Smooth muscle cell (in vitro differentiated cells): ENCODE measurements around the gene PLXNA2. TPM values are rescaled to one million over a fixed set of nuclear protein-coding genes. Genes with fewer than 3 reads are reported as not detected.

Experiments used
- DNase-seq: peaks from one replicate; lab custom pipeline; 2025; ENCODE audit not compliant: unreplicated experiment; lab: John Stamatoyannopoulos, UW
- H2AFZ ChIP-seq: fragments of 200-600 bp; sonication (generic); 2 replicates; pipeline ENCODE4 v1.6.0; 2016; ENCODE audit warnings: antibody characterized with exemption, low read depth, mild to moderate bottlenecking
- H3F3A ChIP-seq: fragments of 200-600 bp; sonication (generic); 2 replicates; pipeline ENCODE4 v1.6.0; 2017; ENCODE audit warnings: antibody characterized with exemption, low read depth
- H3K27ac ChIP-seq: fragments of 200-600 bp; sonication (generic); 2 replicates; pipeline ENCODE4 v1.5.1; 2016; ENCODE audit warnings: low read depth, mild to moderate bottlenecking
- H3K27me3 ChIP-seq: fragments of 200-600 bp; sonication (generic); 2 replicates; pipeline ENCODE4 v1.6.1; 2016; ENCODE audit warnings: low read depth, mild to moderate bottlenecking
- H3K36me3 ChIP-seq: fragments of 200-600 bp; sonication (generic); 2 replicates; pipeline ENCODE4 v1.5.1; 2016; ENCODE audit warnings: low read depth
- H3K4me1 ChIP-seq: fragments of 200-600 bp; sonication (generic); 2 replicates; pipeline ENCODE4 v1.5.1; 2016; ENCODE audit warnings: low read depth
- H3K4me2 ChIP-seq: fragments of 200-600 bp; sonication (generic); 2 replicates; pipeline ENCODE4 v1.6.0; 2016; ENCODE audit warnings: mild to moderate bottlenecking
- H3K4me3 ChIP-seq: fragments of 200-600 bp; sonication (generic); 2 replicates; pipeline ENCODE4 v1.5.1; 2016; ENCODE audit warnings: mild to moderate bottlenecking
- H3K79me2 ChIP-seq: fragments of 200-600 bp; sonication (generic); 2 replicates; pipeline ENCODE4 v1.6.0; 2016; ENCODE audit warnings: low read depth, mild to moderate bottlenecking
- H3K9ac ChIP-seq: fragments of 200-600 bp; sonication (generic); 2 replicates; pipeline ENCODE4 v1.6.0; 2016; ENCODE audit warnings: low read depth
- H3K9me3 ChIP-seq: fragments of 200-600 bp; sonication (generic); replicated peaks from 2 replicates; pipeline ENCODE4 v1.5.1; 2016; ENCODE audit warnings: low read depth
- H4K20me1 ChIP-seq: fragments of 200-600 bp; sonication (generic); 2 replicates; pipeline ENCODE4 v1.6.0; 2016; ENCODE audit warnings: low read depth
- CTCF ChIP-seq: fragments of 200-600 bp; sonication (generic); IDR thresholded peaks from 2 replicates; pipeline ENCODE4 v1.5.1; 2017; ENCODE audit warnings: borderline replicate concordance, mild to moderate bottlenecking, antibody characterized with exemption; ENCODE audit not compliant: insufficient read depth, poor library complexity, severe bottlenecking
- WGBS: methylation state at CpG from one replicate; pipeline ENCODE4 v1.1.7; 2016; ENCODE audit warnings: low lambda C conversion rate; 5-methylcytosine and 5-hydroxymethylcytosine counted together
- polyA plus RNA-seq: library from polyadenylated mRNA; unstranded; fragments of >200 nt; fragmentation: Nextera tagmentation; extraction: Ambion mirVana; gene quantifications from 2 replicates; pipeline ENCODE4 v1.2.1, GENCODE V29; 2016
- total RNA-seq: library from RNA; depleted of rRNA; stranded (reverse); fragments of >200 nt; gene quantifications from 2 replicates; pipeline ENCODE4 v1.2.3, GENCODE V29; 2014

Gene PLXNA2
- total and polyA plus RNA-seq, 2 experiments from 2014 or later, result 8.2 to 8.7 TPM

GRCh38 chr1:208110296-208110695, 133.9 kb downstream of the PLXNA2 start:
- no peak overlapping the region for H3K27ac ChIP-seq
- no peak overlapping the region for H3K4me2 ChIP-seq
- H3K36me3 ChIP-seq, result no peaks in the 10 kb centered on the region
- H3K79me2 ChIP-seq, result no peaks in the 10 kb centered on the region
- peaks cover 20% of the 10 kb centered on the region for H4K20me1 ChIP-seq
- H3K9me3 ChIP-seq, result no peaks in the 10 kb centered on the region
- no peak for TF ChIP-seq CTCF
- H2AFZ ChIP-seq, result no peak overlapping the region
- DNase-seq, result no peak
- H3K4me3 ChIP-seq, result no peak overlapping the region
- no peaks in the 10 kb centered on the region for H3K4me1 ChIP-seq
- H3K27me3 ChIP-seq, result no peaks in the 10 kb centered on the region
- H3K9ac ChIP-seq, result no peak overlapping the region
- 94% methylated on average over 4 of the region's 4 CpGs for whole genome bisulfite sequencing
- H3F3A ChIP-seq, result no peaks in the 10 kb centered on the region

GRCh38 chr1:208108646-208109330, 135.4 kb downstream of the PLXNA2 start:
- Histone ChIP-seq H2AFZ (no peak overlapping the region), H3K27ac (no peak overlapping the region), H3K9me3 (no peaks in the 10 kb centered on the region), H3K4me2 (peak overlapping the region; percentile 15), H3K4me1 (no peaks in the 10 kb centered on the region), H3K36me3 (no peaks in the 10 kb centered on the region), H4K20me1 (peaks cover 20% of the 10 kb centered on the region), H3K4me3 (no peak overlapping the region), H3K79me2 (no peaks in the 10 kb centered on the region), H3K9ac (no peak overlapping the region), H3K27me3 (no peaks in the 10 kb centered on the region), H3F3A (no peaks in the 10 kb centered on the region)
- WGBS, result 100% methylated on average over 5 of the region's 5 CpGs
- no peak for TF ChIP-seq CTCF
- DNase-seq, result no peak

- H3K27me3 ChIP-seq, result no peaks in the 10 kb centered on the region
- H2AFZ ChIP-seq, result no peak overlapping the region
- no peaks in the 10 kb centered on the region for H3F3A ChIP-seq
- no peaks in the 10 kb centered on the region for H3K36me3 ChIP-seq
- no peaks in the 10 kb centered on the region for H3K79me2 ChIP-seq
- no peak overlapping the region for H3K4me3 ChIP-seq
- H3K9ac ChIP-seq, result no peak overlapping the region
- no peak for DNase-seq
- H3K9me3 ChIP-seq, result no peaks in the 10 kb centered on the region
- no peak for TF ChIP-seq CTCF
- H3K4me1 ChIP-seq, result no peaks in the 10 kb centered on the region
- peaks cover 20% of the 10 kb centered on the region for H4K20me1 ChIP-seq
- peak overlapping the region; percentile 15 for H3K4me2 ChIP-seq
- H3K27ac ChIP-seq, result peak overlapping the region; percentile 8
- WGBS, result 94% methylated on average over 2 of the region's 2 CpGs
Measured at GRCh38 chr1:208108213-208108608, 136.0 kb downstream of the PLXNA2 start.
